MM.1S (cell line): ENCODE results near the gene SPAG16.

Source experiments
- DNase-seq: peaks from one replicate; pipeline ENCODE4 v3.0.0-alpha.2; 2015
- H2AFZ ChIP-seq: fragments of 300-600 bp; sonication (generic); 2 replicates; pipeline ENCODE4 v1.6.0; 2016; ENCODE audit warnings: antibody characterized with exemption, low read length
- H3F3A ChIP-seq: fragments of 300-600 bp; sonication (generic); 2 replicates; pipeline ENCODE4 v1.6.1; 2016; ENCODE audit warnings: mild to moderate bottlenecking, antibody characterized with exemption, low read length, moderate library complexity, mixed read lengths; ENCODE audit not compliant: insufficient read depth
- H3K27ac ChIP-seq: fragments of 300-600 bp; sonication (generic); 2 replicates; pipeline ENCODE4 v1.5.1; 2016; ENCODE audit warnings: mild to moderate bottlenecking, low read length
- H3K27me3 ChIP-seq: fragments of 300-600 bp; sonication (generic); replicated peaks from 2 replicates; pipeline ENCODE4 v1.6.0; 2016; ENCODE audit warnings: low read length; ENCODE audit not compliant: insufficient read depth
- H3K36me3 ChIP-seq: fragments of 300-600 bp; sonication (generic); replicated peaks from 2 replicates; pipeline ENCODE4 v1.6.1; 2016; ENCODE audit warnings: mild to moderate bottlenecking, low read length, mixed read lengths; ENCODE audit not compliant: insufficient read depth
- H3K4me1 ChIP-seq: fragments of 300-600 bp; sonication (generic); 2 replicates; pipeline ENCODE4 v1.6.1; 2016; ENCODE audit warnings: low read length, mixed read lengths
- H3K4me2 ChIP-seq: fragments of 300-600 bp; sonication (generic); 2 replicates; pipeline ENCODE4 v1.6.0; 2016; ENCODE audit warnings: low read depth, low read length
- H3K4me3 ChIP-seq: fragments of 300-600 bp; sonication (generic); 2 replicates; pipeline ENCODE4 v1.5.1; 2016; ENCODE audit warnings: low read length, mixed read lengths
- H3K79me2 ChIP-seq: fragments of 300-600 bp; sonication (generic); 2 replicates; pipeline ENCODE4 v1.6.1; 2016; ENCODE audit warnings: mixed run types, low read length, mixed read lengths
- H3K9ac ChIP-seq: fragments of 300-600 bp; sonication (generic); 2 replicates; pipeline ENCODE4 v1.6.1; 2016; ENCODE audit warnings: low read length, mixed read lengths
- H3K9me2 ChIP-seq: fragments of 300-600 bp; sonication (generic); replicated peaks from 2 replicates; pipeline ENCODE4 v1.6.1; 2016; ENCODE audit warnings: mild to moderate bottlenecking, low read length, mixed read lengths; ENCODE audit not compliant: insufficient read depth
- H3K9me3 ChIP-seq: fragments of 300-600 bp; sonication (generic); replicated peaks from 2 replicates; pipeline ENCODE4 v1.6.1; 2016; ENCODE audit warnings: mild to moderate bottlenecking, low read length, mixed read lengths; ENCODE audit not compliant: insufficient read depth
- H4K20me1 ChIP-seq: fragments of 300-600 bp; sonication (generic); 2 replicates; pipeline ENCODE4 v1.6.1; 2016; ENCODE audit warnings: mild to moderate bottlenecking, low read length, moderate library complexity, mixed read lengths; ENCODE audit not compliant: insufficient read depth
- CTCF ChIP-seq: fragments of 300-600 bp; sonication (generic); IDR thresholded peaks from 2 replicates; pipeline ENCODE4 v1.5.1; 2016; ENCODE audit warnings: antibody characterized with exemption, low read length, mixed read lengths
- EZH2 ChIP-seq: fragments of 300-600 bp; sonication (generic); optimal IDR thresholded peaks from 2 replicates; pipeline ENCODE3; 2017; ENCODE audit warnings: low read depth, mild to moderate bottlenecking, antibody characterized with exemption, low read length, mixed read lengths
- EZH2phosphoT487 ChIP-seq: fragments of 300-600 bp; sonication (generic); IDR thresholded peaks from 2 replicates; pipeline ENCODE4 v1.6.1; 2018; ENCODE audit warnings: antibody characterized with exemption, low read length

SPAG16 gene

DNA sequence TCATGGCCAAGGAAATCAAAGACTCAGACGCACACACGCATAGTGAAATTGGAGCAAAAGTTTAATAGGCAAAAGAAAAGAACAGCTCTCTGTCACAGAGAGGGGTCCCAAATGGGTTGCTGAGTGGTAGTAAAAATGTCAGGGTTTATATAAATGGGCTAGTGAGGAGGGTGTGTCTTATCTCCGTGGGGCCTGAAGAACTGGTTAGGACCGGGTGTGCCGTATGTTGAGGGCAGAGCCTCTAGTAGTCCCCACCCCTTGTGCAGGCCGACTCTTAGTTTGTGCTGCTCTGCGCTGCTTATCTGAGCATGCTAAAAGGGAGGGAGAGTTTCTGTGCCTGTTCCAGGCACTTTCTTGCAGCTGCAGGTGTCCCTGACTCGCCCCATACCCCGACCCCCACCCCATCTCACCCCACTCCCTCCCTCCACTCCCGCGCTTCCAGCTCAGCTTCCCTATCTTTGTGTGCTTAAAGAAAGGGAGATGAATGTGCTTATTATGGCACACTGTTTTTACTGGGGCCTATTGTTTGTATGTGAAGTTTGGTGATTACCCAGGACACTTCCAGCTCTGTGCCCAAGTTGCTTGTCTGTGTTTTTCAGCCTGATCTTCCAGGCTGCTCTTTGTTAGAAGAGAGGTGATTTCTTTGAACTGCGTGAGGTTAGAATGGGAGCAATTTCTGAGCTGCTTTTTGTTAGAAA, 167.4 kb downstream of the SPAG16 start:
- no peaks in the 10 kb centered on the region for H3K9me3 ChIP-seq
- H2AFZ ChIP-seq: no peak overlapping the region
- H3K9me2 ChIP-seq: no peaks in the 10 kb centered on the region
- TF ChIP-seq CTCF (no peak), EZH2phosphoT487 (no peak), EZH2 (no peak)
- no peak overlapping the region for H3K4me3 ChIP-seq
- H3K36me3 ChIP-seq: no peaks in the 10 kb centered on the region
- no peak overlapping the region for H3K4me2 ChIP-seq
- no peaks in the 10 kb centered on the region for H3K79me2 ChIP-seq
- H3K9ac ChIP-seq: no peak overlapping the region
- H3F3A ChIP-seq: no peaks in the 10 kb centered on the region
- no peaks in the 10 kb centered on the region for H3K4me1 ChIP-seq
- DNase-seq: no peak
- H4K20me1 ChIP-seq: no peaks in the 10 kb centered on the region
- no peaks in the 10 kb centered on the region for H3K27me3 ChIP-seq
- no peak overlapping the region for H3K27ac ChIP-seq

DNA sequence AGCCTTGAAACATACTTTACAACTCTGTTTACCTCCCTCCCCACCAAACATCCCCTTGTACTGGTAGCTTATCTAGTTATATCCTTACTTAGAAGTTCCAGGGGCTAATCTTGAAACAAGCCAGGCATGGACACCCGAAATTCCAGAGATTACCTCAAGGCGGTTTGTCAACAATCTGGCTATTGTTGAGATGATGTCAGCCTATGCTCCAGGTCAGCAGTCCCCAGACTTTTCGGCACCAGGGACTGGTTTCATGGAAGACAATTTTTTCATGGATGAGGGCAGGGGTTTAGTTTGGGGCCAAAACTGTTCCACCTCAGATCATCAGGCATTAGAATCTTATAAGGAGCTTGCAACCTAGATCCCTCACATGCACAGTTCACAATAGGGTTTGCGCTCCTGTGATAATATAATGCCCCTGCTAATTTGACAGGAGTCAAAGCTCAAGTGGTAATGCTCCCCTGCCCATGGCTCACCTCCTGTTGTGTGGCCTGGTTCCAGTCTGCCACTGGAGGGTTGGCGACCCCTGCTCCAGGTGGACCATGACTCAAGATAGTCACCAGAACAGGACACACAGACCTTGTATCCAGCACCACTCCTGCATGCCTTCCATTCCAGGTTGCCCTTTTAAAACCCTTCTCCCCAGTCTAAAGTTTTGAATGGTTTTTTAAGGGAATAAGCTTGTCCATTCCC, 171.2 kb downstream of the SPAG16 start:
- no peak overlapping the region for H3K27ac ChIP-seq
- H3K9me3 ChIP-seq: no peaks in the 10 kb centered on the region
- H3K9ac ChIP-seq: no peak overlapping the region
- H3K36me3 ChIP-seq: no peaks in the 10 kb centered on the region
- no peak for TF ChIP-seq EZH2phosphoT487
- no peaks in the 10 kb centered on the region for H3K79me2 ChIP-seq
- no peak overlapping the region for H3K4me3 ChIP-seq
- no peaks in the 10 kb centered on the region for H4K20me1 ChIP-seq
- no peaks in the 10 kb centered on the region for H3F3A ChIP-seq
- H3K9me2 ChIP-seq: no peaks in the 10 kb centered on the region
- DNase-seq: no peak
- H3K27me3 ChIP-seq: no peaks in the 10 kb centered on the region
- no peaks in the 10 kb centered on the region for H3K4me1 ChIP-seq
- no peak overlapping the region for H2AFZ ChIP-seq
- no peak overlapping the region for H3K4me2 ChIP-seq

- Histone ChIP-seq H3K9ac (no peak overlapping the region), H3F3A (no peaks in the 10 kb centered on the region), H3K79me2 (no peaks in the 10 kb centered on the region), H4K20me1 (no peaks in the 10 kb centered on the region), H2AFZ (no peak overlapping the region), H3K4me2 (no peak overlapping the region), H3K27me3 (no peaks in the 10 kb centered on the region), H3K27ac (no peak overlapping the region), H3K9me3 (no peaks in the 10 kb centered on the region), H3K36me3 (no peaks in the 10 kb centered on the region), H3K4me3 (no peak overlapping the region), H3K4me1 (no peaks in the 10 kb centered on the region), H3K9me2 (no peaks in the 10 kb centered on the region)
- DNase-seq: no peak
- no peak for TF ChIP-seq EZH2
- TF ChIP-seq CTCF: no peak
- no peak for TF ChIP-seq EZH2phosphoT487
Observed at GRCh38 chr2:213475433-213475832, 191.2 kb downstream of the SPAG16 start.

DNA sequence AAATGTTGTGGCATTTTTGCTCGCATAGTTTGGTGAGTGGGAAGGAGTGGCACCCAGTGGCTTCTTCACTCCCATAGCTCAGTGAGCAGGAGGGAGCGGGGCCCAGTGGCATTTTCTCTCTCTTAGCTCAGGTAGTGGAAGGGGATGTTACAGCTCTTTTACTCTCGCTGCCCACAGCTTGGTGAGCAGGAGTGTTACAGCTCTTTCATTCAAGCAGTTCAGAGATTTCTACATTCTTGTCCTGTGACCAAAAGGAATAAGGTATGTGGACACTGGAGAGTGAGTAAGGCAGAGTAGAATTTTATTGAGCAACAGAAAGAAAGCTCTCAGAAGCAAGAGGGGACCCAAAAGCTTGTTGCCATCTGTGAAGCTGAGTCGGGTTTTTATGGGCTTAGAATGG, 192.4 kb downstream of the SPAG16 start:
- Histone ChIP-seq H3K27me3 (no peaks in the 10 kb centered on the region), H3K4me1 (no peaks in the 10 kb centered on the region), H3K79me2 (no peaks in the 10 kb centered on the region), H4K20me1 (no peaks in the 10 kb centered on the region), H3K4me2 (no peak overlapping the region), H3K4me3 (no peak overlapping the region), H3K36me3 (no peaks in the 10 kb centered on the region), H3F3A (no peaks in the 10 kb centered on the region), H2AFZ (no peak overlapping the region), H3K9ac (no peak overlapping the region), H3K9me2 (no peaks in the 10 kb centered on the region), H3K9me3 (no peaks in the 10 kb centered on the region), H3K27ac (no peak overlapping the region)
- DNase-seq: no peak
- TF ChIP-seq CTCF: no peak
- TF ChIP-seq EZH2phosphoT487: no peak
- TF ChIP-seq EZH2: no peak
